Measurements from ENCODE around the gene SMC1A.

Gene SMC1A

DNA sequence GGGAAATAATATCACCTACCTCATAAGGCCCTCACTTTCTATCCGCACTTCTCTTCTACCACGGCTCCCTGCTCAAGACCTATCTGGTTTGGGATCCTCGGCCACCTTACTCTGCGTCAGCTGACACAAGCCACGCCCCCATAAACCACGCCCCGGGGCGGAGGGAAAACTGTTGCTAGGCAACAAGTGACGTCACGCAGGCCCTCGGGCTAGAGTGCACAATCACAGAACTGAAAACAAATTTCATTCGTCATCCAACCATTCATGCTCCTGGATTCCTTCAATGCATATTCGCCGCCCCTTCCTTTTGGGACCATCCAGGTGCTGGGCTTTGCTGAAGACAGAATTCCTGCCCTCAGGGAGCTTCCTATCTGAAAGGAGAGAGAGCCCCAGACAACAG lies 66.3 kb downstream of the SMC1A start:
- TF ChIP-seq, protein P1, sequence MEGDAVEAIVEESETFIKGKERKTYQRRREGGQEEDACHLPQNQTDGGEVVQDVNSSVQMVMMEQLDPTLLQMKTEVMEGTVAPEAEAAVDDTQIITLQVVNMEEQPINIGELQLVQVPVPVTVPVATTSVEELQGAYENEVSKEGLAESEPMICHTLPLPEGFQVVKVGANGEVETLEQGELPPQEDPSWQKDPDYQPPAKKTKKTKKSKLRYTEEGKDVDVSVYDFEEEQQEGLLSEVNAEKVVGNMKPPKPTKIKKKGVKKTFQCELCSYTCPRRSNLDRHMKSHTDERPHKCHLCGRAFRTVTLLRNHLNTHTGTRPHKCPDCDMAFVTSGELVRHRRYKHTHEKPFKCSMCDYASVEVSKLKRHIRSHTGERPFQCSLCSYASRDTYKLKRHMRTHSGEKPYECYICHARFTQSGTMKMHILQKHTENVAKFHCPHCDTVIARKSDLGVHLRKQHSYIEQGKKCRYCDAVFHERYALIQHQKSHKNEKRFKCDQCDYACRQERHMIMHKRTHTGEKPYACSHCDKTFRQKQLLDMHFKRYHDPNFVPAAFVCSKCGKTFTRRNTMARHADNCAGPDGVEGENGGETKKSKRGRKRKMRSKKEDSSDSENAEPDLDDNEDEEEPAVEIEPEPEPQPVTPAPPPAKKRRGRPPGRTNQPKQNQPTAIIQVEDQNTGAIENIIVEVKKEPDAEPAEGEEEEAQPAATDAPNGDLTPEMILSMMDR (IDR thresholded peaks at IDR 0.05; ENCODE audit: control extremely low read depth, extremely low read depth, low read depth, missing control alignments) = no peak
- ChIA-PET CTCF (interaction anchor here (0.7 kb wide), 1 partner anchor 42 kb away, joined by 3 read pairs; no protein-coding TSS in a partner anchor), POLR2A (no interaction called here)
- DNase-seq (ENCODE audit: extremely low spot score) = no peak

DNA sequence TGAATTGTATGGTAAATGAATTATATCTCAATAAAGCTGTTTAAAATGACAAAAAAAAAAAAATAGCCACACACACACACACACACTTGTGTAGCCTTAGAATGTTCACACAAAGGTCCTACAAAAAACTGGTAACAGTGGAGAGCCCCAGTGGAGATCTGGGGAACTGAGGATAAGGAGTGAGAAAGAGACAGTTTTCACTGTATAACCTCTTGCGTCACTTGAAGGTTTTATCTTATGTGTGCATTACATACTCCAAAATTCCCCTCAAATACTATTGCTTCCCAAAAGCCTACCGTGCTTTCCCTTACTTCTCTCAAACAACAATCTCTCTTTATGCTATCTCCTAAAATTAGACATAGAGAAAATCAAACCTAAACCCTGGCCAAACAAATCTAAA lies 67.8 kb downstream of the SMC1A start:
- TF ChIP-seq, protein P1 (IDR thresholded peaks at IDR 0.05; ENCODE audit: control extremely low read depth, extremely low read depth, low read depth, missing control alignments) = no peak
- POLR2A ChIA-PET = no interaction called here
- CTCF ChIA-PET = no interaction called here
- DNase-seq (ENCODE audit: extremely low spot score) = no peak

DNA sequence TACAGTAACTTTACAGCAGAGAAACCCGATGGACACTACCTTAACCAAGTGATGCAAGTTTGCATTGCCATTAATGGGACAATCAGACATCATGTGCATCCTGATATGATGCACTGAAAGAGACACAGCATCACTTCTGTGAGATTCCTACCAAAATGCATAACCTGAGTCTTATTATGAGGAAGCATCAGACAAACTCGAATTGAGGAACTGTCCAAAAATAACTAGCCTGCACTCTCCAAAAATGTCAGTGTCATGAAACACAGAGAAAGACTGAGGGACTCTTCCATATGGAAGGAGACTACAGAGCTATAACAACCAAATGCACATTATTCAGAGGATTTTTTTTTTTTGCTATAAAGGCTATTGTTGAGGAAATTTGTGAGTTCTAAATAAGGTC lies 74.5 kb downstream of the SMC1A start:
- DNase-seq (ENCODE audit: extremely low spot score) = no peak
- ChIA-PET CTCF (no interaction called here), POLR2A (no interaction called here)
- TF ChIP-seq, protein P1 (IDR thresholded peaks at IDR 0.05; ENCODE audit: control extremely low read depth, extremely low read depth, low read depth, missing control alignments) = no peak

DNA sequence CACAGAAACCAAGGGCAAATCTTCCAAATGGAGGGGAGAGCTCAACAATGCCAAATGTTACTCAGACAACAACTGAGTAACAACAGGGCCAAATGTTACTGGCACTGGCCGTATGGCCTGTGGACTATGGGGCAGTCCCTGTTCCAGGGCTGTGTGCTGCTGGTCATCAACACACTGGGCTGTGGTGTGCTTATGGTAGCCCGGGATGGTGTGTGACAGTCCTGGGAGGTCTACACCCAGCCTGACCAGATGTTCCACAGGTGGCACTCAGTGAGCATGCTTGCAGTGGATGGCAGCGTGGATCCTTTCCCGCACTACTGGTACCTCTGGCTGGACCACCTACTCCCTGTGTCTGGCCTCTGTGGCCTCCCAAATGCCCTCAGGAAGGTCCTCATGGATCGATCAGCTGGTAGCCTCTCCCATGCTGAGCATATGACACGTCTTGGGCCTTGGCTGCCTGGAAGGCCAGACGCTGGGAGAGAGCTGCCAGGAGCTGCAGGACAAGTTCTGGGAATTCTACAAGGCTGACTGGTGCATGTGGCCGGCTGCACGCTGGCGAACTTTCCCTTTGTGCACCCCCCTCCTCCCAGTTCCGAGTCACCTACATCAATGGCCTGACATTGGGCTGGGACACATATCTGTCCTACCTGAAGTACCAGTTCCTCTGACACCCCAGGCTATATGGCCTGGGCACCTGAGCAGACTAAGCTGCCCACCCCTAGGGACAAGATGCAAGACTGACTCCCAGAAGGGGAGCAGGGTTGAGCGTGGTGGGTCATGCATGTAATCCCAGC lies 81.4 kb downstream of the SMC1A start:
- TF ChIP-seq, protein P1 (IDR thresholded peaks at IDR 0.05; ENCODE audit: control extremely low read depth, extremely low read depth, low read depth, missing control alignments) = no peak
- ChIA-PET CTCF (no interaction called here), POLR2A (no interaction called here)
- no peak for DNase-seq (ENCODE audit: extremely low spot score)

DNA sequence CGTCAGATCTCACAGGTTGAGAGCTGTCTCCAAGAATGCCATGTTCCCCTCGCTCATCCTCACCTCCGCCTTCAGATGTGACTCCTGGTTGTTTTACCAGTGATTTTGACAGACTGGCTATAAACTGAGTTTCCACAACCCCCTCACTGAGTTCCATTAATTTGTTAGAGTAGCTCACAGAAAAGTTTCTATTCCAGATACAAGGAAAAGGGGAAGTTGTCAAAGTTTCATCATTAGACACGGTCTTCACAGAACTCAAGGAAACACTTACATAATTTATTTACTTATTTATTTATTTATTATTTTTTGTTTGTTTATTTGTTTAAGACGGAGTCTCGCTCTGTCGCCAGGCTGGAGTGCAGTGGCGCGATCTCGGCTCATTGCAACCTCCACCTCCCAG lies 85.4 kb downstream of the SMC1A start:
- ChIA-PET POLR2A (no interaction called here), CTCF (interaction anchor here (1.0 kb wide), 1 partner anchor 20 kb away, joined by 4 read pairs; no protein-coding TSS in a partner anchor)
- TF ChIP-seq, protein P1 (IDR thresholded peaks at IDR 0.05; ENCODE audit: control extremely low read depth, extremely low read depth, low read depth, missing control alignments) = no peak
- no peak for DNase-seq (ENCODE audit: extremely low spot score)

DNA sequence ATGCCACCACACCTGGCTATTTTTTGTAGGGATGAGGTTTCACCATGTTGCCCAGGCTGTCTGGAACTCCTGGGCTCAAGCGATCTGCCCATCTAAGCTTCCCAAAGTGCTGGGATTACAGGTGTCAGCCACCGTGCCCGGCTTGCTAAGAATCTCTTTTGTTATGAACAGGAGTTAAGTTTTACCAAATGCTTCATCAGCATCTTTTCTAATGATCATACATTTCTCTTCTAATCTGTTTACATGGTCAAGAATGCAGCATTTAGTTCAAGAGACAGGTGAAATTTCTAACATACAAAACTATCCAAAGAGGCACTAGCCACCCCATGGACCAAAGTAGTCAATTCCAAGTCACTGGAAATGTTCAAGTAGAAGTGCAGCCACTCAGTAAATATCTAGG lies 88.6 kb downstream of the SMC1A start:
- ChIA-PET POLR2A (no interaction called here), CTCF (interaction anchor here (1.5 kb wide), 1 partner anchor 17 kb away, joined by 4 read pairs; no protein-coding TSS in a partner anchor)
- no peak for DNase-seq (ENCODE audit: extremely low spot score)
- TF ChIP-seq, protein P1 (IDR thresholded peaks at IDR 0.05; ENCODE audit: control extremely low read depth, extremely low read depth, low read depth, missing control alignments) = no peak
